Measurements from ENCODE around the gene PTPN14. TPM values are rescaled to one million over a fixed set of nuclear protein-coding genes. Genes with fewer than 3 reads are reported as not detected.

The PTPN14 gene
- total and polyA plus RNA-seq, 2 donors, result 1.3 to 4.3 TPM

- Histone ChIP-seq H3K4me3 (ENCODE audit: low read length in 2 of 2) (no peak overlapping the region), H3K4me1 (ENCODE audit: control insufficient read depth in 2 of 2, insufficient read depth in 2 of 2, low read length in 2 of 2) (no peaks in the 10 kb centered on the region), H3K27me3 (ENCODE audit: control insufficient read depth in 2 of 2, insufficient read depth in 1 of 2, low read length in 1 of 2) (no peaks in the 10 kb centered on the region), H3K36me3 (ENCODE audit: control insufficient read depth in 2 of 2, insufficient read depth in 2 of 2, low read length in 1 of 2) (peaks cover 0 to 21% of the 10 kb centered on the region in 2 donors), H3K9me3 (ENCODE audit: control insufficient read depth in 2 of 2, insufficient read depth in 1 of 2, low read length in 1 of 2) (no peaks in the 10 kb centered on the region), H3K27ac (ENCODE audit: low read depth in 1 of 2, low read length in 1 of 2) (no peak overlapping the region)
- DNase-seq (ENCODE audit: low read depth in 6 of 9, low spot score in 9 of 9), result peak in 3 of 9 donors; percentile 22 to 54 (median 36)
- WGBS, result 91% methylated on average over 6 of the region's 6 CpGs
These were observed 218.2 kb downstream of the PTPN14 start for GRCh38 chr1:214332946-214333798.

DNA sequence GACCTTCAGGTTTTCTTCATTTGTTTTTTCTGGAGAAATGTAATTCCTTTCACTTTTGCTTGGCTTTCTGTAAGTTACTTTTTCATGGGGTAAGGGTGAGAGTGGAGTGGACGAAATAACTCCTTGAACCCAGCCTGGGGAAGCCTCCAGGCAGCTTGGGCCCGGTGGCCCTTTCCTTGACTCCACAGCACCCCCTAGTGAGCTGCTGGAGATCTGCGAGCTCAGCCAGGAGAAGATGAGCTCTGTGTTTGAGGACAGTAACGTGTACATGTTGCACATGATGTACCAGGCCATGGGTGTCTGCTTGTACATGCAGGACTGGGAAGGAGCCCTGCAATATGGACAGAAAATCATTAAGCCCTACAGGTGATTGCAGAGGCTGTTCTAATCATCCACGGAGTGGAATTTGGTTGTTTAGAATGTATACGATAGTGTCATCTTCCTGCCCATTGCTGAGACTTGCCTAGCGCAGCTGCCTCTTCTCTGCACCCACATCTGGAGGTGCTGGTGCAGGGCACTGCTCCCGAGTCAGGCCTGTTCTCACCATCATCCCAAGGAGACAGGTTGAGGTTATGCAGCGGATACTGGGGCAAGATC is 219.5 kb downstream of the PTPN14 start:
- Histone ChIP-seq H3K4me1 (ENCODE audit: control insufficient read depth in 2 of 2, insufficient read depth in 2 of 2, low read length in 2 of 2) (no peaks in the 10 kb centered on the region), H3K9me3 (ENCODE audit: control insufficient read depth in 2 of 2, insufficient read depth in 1 of 2, low read length in 1 of 2) (no peaks in the 10 kb centered on the region), H3K27ac (ENCODE audit: low read depth in 1 of 2, low read length in 1 of 2) (no peak overlapping the region), H3K36me3 (ENCODE audit: control insufficient read depth in 2 of 2, insufficient read depth in 2 of 2, low read length in 1 of 2) (peaks cover 0 to 16% of the 10 kb centered on the region in 2 donors), H3K4me3 (ENCODE audit: low read length in 2 of 2) (no peak overlapping the region), H3K27me3 (ENCODE audit: control insufficient read depth in 2 of 2, insufficient read depth in 1 of 2, low read length in 1 of 2) (no peaks in the 10 kb centered on the region)
- peak in 8 of 9 donors; percentile 5 to 54 (median 26) for DNase-seq (ENCODE audit: low read depth in 6 of 9, low spot score in 9 of 9)
- WGBS, result 78% methylated on average over 9 of the region's 9 CpGs

- no peak for DNase-seq (ENCODE audit: low read depth in 6 of 9, low spot score in 9 of 9)
- H3K27me3 ChIP-seq (ENCODE audit: control insufficient read depth in 2 of 2, insufficient read depth in 1 of 2, low read length in 1 of 2), result no peaks in the 10 kb centered on the region
- H3K4me1 ChIP-seq (ENCODE audit: control insufficient read depth in 2 of 2, insufficient read depth in 2 of 2, low read length in 2 of 2), result no peaks in the 10 kb centered on the region
- no peaks in the 10 kb centered on the region for H3K9me3 ChIP-seq (ENCODE audit: control insufficient read depth in 2 of 2, insufficient read depth in 1 of 2, low read length in 1 of 2)
- H3K36me3 ChIP-seq (ENCODE audit: control insufficient read depth in 2 of 2, insufficient read depth in 2 of 2, low read length in 1 of 2), result peaks cover 0 to 22% of the 10 kb centered on the region in 2 donors
- H3K4me3 ChIP-seq (ENCODE audit: low read length in 2 of 2), result no peak overlapping the region
- WGBS, result 98% methylated on average over 1 of the region's 1 CpG
- no peak overlapping the region for H3K27ac ChIP-seq (ENCODE audit: low read depth in 1 of 2, low read length in 1 of 2)
These were observed 220.2 kb downstream of the PTPN14 start for GRCh38 chr1:214331180-214331579.

- Histone ChIP-seq H3K4me1 (ENCODE audit: control insufficient read depth in 2 of 2, insufficient read depth in 2 of 2, low read length in 2 of 2) (no peaks in the 10 kb centered on the region), H3K27me3 (ENCODE audit: control insufficient read depth in 2 of 2, insufficient read depth in 1 of 2, low read length in 1 of 2) (no peaks in the 10 kb centered on the region), H3K9me3 (ENCODE audit: control insufficient read depth in 2 of 2, insufficient read depth in 1 of 2, low read length in 1 of 2) (no peaks in the 10 kb centered on the region), H3K4me3 (ENCODE audit: low read length in 2 of 2) (no peak overlapping the region), H3K27ac (ENCODE audit: low read depth in 1 of 2, low read length in 1 of 2) (no peak overlapping the region), H3K36me3 (ENCODE audit: control insufficient read depth in 2 of 2, insufficient read depth in 2 of 2, low read length in 1 of 2) (peaks cover 0 to 22% of the 10 kb centered on the region in 2 donors)
- 96% methylated on average over 12 of the region's 12 CpGs for WGBS
- no peak for DNase-seq (ENCODE audit: low read depth in 6 of 9, low spot score in 9 of 9)
These were observed 220.7 kb downstream of the PTPN14 start for GRCh38 chr1:214330715-214331114.

GRCh38 chr1:214330222-214330621 is 221.2 kb downstream of the PTPN14 start:
- 93% methylated on average over 3 of the region's 3 CpGs for WGBS
- no peak overlapping the region for H3K27ac ChIP-seq (ENCODE audit: low read depth in 1 of 2, low read length in 1 of 2)
- H3K9me3 ChIP-seq (ENCODE audit: control insufficient read depth in 2 of 2, insufficient read depth in 1 of 2, low read length in 1 of 2), result no peaks in the 10 kb centered on the region
- peaks cover 0 to 22% of the 10 kb centered on the region in 2 donors for H3K36me3 ChIP-seq (ENCODE audit: control insufficient read depth in 2 of 2, insufficient read depth in 2 of 2, low read length in 1 of 2)
- no peak overlapping the region for H3K4me3 ChIP-seq (ENCODE audit: low read length in 2 of 2)
- H3K27me3 ChIP-seq (ENCODE audit: control insufficient read depth in 2 of 2, insufficient read depth in 1 of 2, low read length in 1 of 2), result no peaks in the 10 kb centered on the region
- no peak for DNase-seq (ENCODE audit: low read depth in 6 of 9, low spot score in 9 of 9)
- H3K4me1 ChIP-seq (ENCODE audit: control insufficient read depth in 2 of 2, insufficient read depth in 2 of 2, low read length in 2 of 2), result no peaks in the 10 kb centered on the region

GRCh38 chr1:214329470-214330220 is 221.8 kb downstream of the PTPN14 start:
- WGBS, result 95% methylated on average over 20 of the region's 20 CpGs
- DNase-seq (ENCODE audit: low read depth in 6 of 9, low spot score in 9 of 9), result no peak
- H3K4me3 ChIP-seq (ENCODE audit: low read length in 2 of 2), result no peak overlapping the region
- no peak overlapping the region for H3K27ac ChIP-seq (ENCODE audit: low read depth in 1 of 2, low read length in 1 of 2)
- no peaks in the 10 kb centered on the region for H3K4me1 ChIP-seq (ENCODE audit: control insufficient read depth in 2 of 2, insufficient read depth in 2 of 2, low read length in 2 of 2)
- no peaks in the 10 kb centered on the region for H3K9me3 ChIP-seq (ENCODE audit: control insufficient read depth in 2 of 2, insufficient read depth in 1 of 2, low read length in 1 of 2)
- H3K36me3 ChIP-seq (ENCODE audit: control insufficient read depth in 2 of 2, insufficient read depth in 2 of 2, low read length in 1 of 2), result peaks cover 0 to 18% of the 10 kb centered on the region in 2 donors
- no peaks in the 10 kb centered on the region for H3K27me3 ChIP-seq (ENCODE audit: control insufficient read depth in 2 of 2, insufficient read depth in 1 of 2, low read length in 1 of 2)

GRCh38 chr1:214328770-214329469 is 222.5 kb downstream of the PTPN14 start:
- WGBS, result 72% methylated on average over 11 of the region's 11 CpGs
- no peak overlapping the region for H3K4me3 ChIP-seq (ENCODE audit: low read length in 2 of 2)
- DNase-seq (ENCODE audit: low read depth in 6 of 9, low spot score in 9 of 9), result peak; percentile 57 to 89 (median 77)
- no peaks in the 10 kb centered on the region for H3K4me1 ChIP-seq (ENCODE audit: control insufficient read depth in 2 of 2, insufficient read depth in 2 of 2, low read length in 2 of 2)
- no peaks in the 10 kb centered on the region for H3K9me3 ChIP-seq (ENCODE audit: control insufficient read depth in 2 of 2, insufficient read depth in 1 of 2, low read length in 1 of 2)
- H3K27ac ChIP-seq (ENCODE audit: low read depth in 1 of 2, low read length in 1 of 2), result no peak overlapping the region
- H3K27me3 ChIP-seq (ENCODE audit: control insufficient read depth in 2 of 2, insufficient read depth in 1 of 2, low read length in 1 of 2), result no peaks in the 10 kb centered on the region
- H3K36me3 ChIP-seq (ENCODE audit: control insufficient read depth in 2 of 2, insufficient read depth in 2 of 2, low read length in 1 of 2), result peaks cover 0 to 10% of the 10 kb centered on the region in 2 donors

- Histone ChIP-seq H3K4me1 (ENCODE audit: control insufficient read depth in 2 of 2, insufficient read depth in 2 of 2, low read length in 2 of 2) (no peaks in the 10 kb centered on the region), H3K27me3 (ENCODE audit: control insufficient read depth in 2 of 2, insufficient read depth in 1 of 2, low read length in 1 of 2) (no peaks in the 10 kb centered on the region), H3K27ac (ENCODE audit: low read depth in 1 of 2, low read length in 1 of 2) (no peak overlapping the region), H3K9me3 (ENCODE audit: control insufficient read depth in 2 of 2, insufficient read depth in 1 of 2, low read length in 1 of 2) (no peaks in the 10 kb centered on the region), H3K36me3 (ENCODE audit: control insufficient read depth in 2 of 2, insufficient read depth in 2 of 2, low read length in 1 of 2) (peaks cover 0 to 9% of the 10 kb centered on the region in 2 donors), H3K4me3 (ENCODE audit: low read length in 2 of 2) (no peak overlapping the region)
- DNase-seq (ENCODE audit: low read depth in 6 of 9, low spot score in 9 of 9), result no peak
- WGBS, result 51% methylated on average over 1 of the region's 1 CpG
These were observed 223.9 kb downstream of the PTPN14 start for GRCh38 chr1:214327514-214327913.

All from thymus (tissue), 11 donors.